NOMO-1 treated with DMSO at 0.1 percent for 48 hours (cell line): ENCODE measurements around the gene ZAR1.
A peak's percentile ranks its signal among the peaks of the same experiment; 100 is the strongest.

Experiments
- DNase-seq: peaks from one replicate; lab custom pipeline; 2025; ENCODE audit not compliant: unreplicated experiment; lab: John Stamatoyannopoulos, UW

ZAR1 gene

DNA sequence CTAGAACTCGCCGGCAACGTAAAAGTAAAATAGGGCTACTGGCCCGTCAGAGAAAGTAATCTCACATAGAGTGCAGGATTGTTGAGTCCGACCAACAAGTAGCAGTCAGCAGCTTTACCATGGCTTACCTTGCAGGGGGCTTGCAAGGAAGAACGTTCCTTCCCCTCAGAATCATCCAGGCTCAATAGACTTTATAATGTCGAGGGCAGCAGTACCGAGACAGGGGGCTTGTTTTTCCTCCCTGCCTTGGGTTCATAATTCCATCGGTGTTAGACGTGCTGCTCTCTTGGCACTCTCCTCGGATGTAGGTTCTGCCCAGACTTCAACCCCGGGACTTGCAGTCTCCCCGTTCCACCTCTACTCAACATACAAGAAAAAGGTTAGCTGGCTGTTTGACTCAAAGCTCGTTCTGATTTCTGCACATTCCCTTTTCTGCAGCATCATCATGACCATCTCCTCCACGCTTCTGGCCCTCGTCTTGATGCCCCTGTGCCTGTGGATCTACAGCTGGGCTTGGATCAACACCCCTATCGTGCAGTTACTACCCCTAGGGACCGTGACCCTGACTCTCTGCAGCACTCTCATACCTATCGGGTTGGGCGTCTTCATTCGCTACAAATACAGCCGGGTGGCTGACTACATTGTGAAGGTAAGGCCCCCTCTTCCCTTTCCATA, 5.4 kb upstream of the ZAR1 start:
- DNase-seq, result no peak

GRCh38 chr4:48489683-48490011, 405 bp upstream of the ZAR1 start:
- no peak for DNase-seq

GRCh38 chr4:48490680-48491513, 845 bp downstream of the ZAR1 start:
- DNase-seq, result no peak

- DNase-seq, result no peak
Observed at GRCh38 chr4:48491514-48492176, 1.6 kb downstream of the ZAR1 start.

- DNase-seq, result peak; percentile 65
Observed at GRCh38 chr4:48493452-48494100, 3.5 kb downstream of the ZAR1 start.

DNA sequence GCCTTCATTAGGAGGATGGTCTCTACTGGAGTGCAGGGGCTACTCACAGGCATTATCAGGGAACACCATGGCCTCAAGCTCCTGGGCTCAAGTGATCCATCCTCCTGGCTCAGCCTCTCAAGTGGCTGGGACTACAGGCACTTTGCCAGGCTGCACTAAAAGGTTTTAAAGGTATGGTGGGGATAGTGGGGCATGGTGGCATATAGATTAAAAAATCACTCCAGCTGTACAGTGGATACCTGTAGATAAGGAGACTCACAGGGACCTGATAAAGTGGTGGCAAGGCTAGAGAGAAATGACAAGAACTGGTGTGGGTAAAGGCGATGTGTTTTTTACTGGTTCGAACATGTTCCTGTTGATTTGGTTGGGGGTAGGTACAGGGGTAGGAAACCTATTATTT, 5.9 kb downstream of the ZAR1 start:
- no peak for DNase-seq

DNA sequence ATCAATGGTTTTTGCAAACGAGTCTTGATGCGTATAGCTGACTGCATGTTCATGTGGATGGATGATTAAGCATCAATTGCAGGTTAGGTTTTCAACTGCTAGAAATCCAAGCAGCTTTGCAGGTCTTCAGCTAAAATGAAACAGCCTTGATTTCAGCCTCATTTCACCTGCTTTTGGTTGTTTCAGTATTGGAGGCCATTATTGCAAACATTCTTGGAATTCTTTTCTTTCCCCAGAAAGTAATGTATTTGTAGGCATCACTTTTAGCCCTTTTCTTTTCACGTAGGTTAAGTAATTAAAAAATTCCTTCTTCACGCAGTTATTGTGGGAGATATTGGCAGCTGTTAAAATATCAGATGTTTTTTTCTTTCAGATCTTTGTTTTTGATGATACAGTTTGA, 8.8 kb downstream of the ZAR1 start:
- DNase-seq, result no peak

DNA sequence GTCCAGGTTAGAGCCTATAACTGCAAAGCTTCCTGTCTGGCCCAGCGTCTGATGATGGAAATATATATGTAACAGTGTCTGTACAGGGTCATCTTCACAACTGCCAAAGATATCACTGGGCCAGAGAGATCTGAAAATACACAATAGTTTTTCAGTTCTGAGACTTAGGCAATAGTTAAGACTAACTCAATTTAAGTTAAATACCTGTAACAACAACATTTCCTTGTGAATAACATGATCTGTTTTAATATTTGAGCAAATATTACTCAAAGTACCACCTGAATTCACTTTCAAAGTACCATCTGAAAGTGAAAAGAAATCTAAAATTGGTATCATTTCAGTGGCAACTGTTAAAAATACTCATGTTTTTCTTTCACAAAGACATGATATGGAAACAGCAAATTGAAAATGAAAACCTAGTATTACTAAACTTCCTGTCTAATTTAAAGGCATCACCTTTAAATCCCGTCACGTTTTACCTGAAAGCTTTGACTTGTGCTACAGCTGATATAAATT, 9.6 kb downstream of the ZAR1 start:
- no peak for DNase-seq

DNA sequence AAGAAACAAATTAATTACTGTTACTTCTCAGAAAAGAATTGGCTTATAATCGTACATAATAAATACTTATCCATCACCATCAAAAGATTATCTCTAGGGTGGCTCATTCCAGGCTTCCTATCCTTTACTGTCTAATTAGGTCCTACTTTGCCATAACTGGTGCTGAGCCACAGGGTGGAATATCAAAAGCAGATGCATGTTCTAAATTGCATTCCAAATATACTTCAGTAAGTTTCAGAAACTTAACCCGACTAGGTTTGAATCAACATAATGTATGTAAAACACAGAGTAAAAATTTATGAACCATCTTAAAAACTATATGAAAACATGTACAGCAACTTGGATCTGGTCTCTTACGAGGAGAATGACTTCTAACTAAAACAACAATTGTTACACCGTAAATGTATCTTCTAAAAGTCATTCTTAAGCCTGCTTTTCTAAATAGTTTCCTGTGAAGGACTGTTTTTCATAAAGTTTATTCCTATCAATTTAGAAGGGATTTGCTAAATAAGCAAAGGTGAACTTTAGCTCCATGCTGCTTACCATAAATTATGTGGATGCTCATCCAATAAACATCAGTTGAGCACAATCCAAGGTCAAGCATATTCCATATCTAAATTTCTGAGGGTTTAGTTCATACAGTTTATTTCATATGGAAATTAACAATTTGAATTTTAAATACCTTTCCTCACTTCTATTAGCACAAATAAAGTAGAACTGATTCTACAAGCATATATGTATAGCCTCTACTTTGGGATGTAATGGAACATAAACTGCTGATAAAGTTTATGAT, 13.4 kb downstream of the ZAR1 start:
- DNase-seq, result no peak

- no peak for DNase-seq
Observed at GRCh38 chr4:48504026-48504330, 13.9 kb downstream of the ZAR1 start.

DNA sequence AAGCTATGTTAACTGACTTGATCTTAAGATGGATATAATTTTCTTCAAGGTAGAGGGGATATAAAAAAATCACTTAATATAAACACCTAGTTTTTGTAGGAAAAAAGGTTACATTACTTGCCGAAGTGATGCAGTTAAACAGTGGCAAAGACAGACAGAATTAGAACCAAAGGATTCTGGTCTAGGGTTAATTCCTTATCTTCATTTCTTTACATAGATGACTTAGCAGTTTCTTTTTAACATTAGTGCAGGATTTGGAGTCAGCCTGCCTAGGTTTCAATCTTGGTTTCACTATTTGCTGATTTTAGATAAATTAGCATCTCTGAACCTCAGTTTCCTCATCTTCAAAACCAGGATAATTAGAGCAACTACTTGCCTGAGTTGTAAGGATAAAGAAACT, 14.3 kb downstream of the ZAR1 start:
- DNase-seq, result no peak

GRCh38 chr4:48506716-48507115, 16.7 kb downstream of the ZAR1 start:
- DNase-seq, result no peak

GRCh38 chr4:48509543-48509942, 19.5 kb downstream of the ZAR1 start:
- DNase-seq, result no peak

GRCh38 chr4:48518143-48518542, 28.1 kb downstream of the ZAR1 start:
- DNase-seq, result no peak

GRCh38 chr4:48526406-48526805, 36.4 kb downstream of the ZAR1 start:
- no peak for DNase-seq

- DNase-seq, result no peak
Observed at GRCh38 chr4:48538358-48538757, 48.3 kb downstream of the ZAR1 start.

GRCh38 chr4:48539597-48539996, 49.5 kb downstream of the ZAR1 start:
- no peak for DNase-seq

GRCh38 chr4:48542888-48543287, 52.8 kb downstream of the ZAR1 start:
- DNase-seq, result no peak

- DNase-seq, result no peak
Observed at GRCh38 chr4:48543796-48544195, 53.7 kb downstream of the ZAR1 start.
